ENCODE measurements around the gene NR6A1.

DNA sequence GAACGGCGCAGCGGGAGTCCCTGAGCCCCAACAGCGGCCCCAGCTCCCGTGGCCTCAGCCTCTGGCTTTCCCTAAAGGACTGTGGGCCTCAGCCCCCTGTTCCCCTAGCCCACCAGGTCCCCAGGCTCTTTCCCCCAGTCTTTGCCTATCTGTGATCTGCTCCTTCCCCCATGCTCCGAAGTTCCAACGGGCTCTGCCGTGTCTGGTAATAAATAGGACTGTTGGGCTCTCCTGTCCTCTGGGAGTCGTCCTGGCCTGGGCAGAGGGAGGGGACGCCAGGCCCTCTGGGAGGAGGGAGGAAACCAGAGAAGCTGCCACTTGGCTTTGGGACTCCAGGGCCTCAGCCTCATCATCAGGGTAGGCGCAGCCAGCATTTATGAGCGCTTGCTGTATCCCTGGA is 292.8 kb downstream of the NR6A1 start:
- no peak for TF ChIP-seq ZFP3 (CRISPR knock-in tag; IDR thresholded peaks at IDR 0.05)
- no peak for TF ChIP-seq ZNF70 (CRISPR knock-in tag; IDR thresholded peaks at IDR 0.05)
- TF ChIP-seq ZFP30 (CRISPR knock-in tag; IDR thresholded peaks at IDR 0.05) = no peak
- TF ChIP-seq ZNF8 (CRISPR knock-in tag; IDR thresholded peaks at IDR 0.05) = no peak
- TF ChIP-seq, protein P1, sequence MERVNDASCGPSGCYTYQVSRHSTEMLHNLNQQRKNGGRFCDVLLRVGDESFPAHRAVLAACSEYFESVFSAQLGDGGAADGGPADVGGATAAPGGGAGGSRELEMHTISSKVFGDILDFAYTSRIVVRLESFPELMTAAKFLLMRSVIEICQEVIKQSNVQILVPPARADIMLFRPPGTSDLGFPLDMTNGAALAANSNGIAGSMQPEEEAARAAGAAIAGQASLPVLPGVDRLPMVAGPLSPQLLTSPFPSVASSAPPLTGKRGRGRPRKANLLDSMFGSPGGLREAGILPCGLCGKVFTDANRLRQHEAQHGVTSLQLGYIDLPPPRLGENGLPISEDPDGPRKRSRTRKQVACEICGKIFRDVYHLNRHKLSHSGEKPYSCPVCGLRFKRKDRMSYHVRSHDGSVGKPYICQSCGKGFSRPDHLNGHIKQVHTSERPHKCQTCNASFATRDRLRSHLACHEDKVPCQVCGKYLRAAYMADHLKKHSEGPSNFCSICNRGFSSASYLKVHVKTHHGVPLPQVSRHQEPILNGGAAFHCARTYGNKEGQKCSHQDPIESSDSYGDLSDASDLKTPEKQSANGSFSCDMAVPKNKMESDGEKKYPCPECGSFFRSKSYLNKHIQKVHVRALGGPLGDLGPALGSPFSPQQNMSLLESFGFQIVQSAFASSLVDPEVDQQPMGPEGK (CRISPR knock-in tag; IDR thresholded peaks at IDR 0.05; ENCODE audit: borderline replicate concordance) = no peak

Data from SK-N-SH treated with all-trans-retinoic acid at 6 μM for 48 hours (cell line).